Measurements from ENCODE around the gene RASSF5.

RASSF5 gene

DNA sequence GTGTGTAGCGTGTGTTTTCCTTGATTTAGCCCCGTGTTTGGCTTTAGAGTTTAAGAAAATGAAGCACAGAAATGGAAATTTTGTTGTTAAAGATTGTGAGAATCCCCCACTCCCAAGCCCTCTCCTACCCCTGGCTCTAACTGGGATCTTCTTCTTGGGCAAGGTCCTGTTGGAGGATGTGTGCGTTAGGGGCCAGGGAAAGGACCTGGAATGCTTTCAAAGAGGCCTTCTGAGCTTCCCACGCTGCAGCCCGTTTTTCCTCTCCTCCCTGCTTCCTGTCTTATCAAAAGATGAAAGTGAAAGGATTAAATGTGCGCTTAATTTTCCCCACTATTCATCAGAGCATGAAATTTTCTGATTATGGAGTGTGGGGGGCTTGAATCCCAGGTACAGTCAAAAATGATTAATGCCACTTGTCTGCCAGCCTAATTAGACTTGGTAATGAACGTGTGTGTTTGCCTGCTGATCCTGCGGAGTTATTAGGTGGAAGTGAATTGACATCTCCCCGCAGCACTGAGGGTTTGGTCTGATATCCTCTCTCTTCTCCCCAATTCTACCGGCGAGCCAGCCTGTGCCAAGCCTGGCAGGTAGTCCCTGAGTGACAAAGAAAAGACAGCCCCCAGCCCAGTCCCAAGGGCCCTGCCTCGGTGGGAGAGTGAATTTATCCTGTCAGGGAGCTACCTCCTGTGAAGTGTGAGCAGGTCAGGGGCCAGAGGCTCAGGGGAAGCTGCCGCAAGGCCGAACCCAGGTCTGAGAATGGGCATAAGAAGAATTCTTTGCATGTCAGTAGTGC is 4.9 kb downstream of the RASSF5 start:
- FAIRE-seq (no peak), DNase-seq (ENCODE audit: insufficient read length, low spot score) (no peak)

- FAIRE-seq: no peak
- DNase-seq (ENCODE audit: insufficient read length, low spot score): no peak
These were observed 5.5 kb downstream of the RASSF5 start for GRCh38 chr1:206512851-206513180.

GRCh38 chr1:206513312-206514111 is 6.2 kb downstream of the RASSF5 start:
- FAIRE-seq (no peak), DNase-seq (ENCODE audit: insufficient read length, low spot score) (no peak)

- FAIRE-seq (no peak), DNase-seq (ENCODE audit: insufficient read length, low spot score) (no peak)
These were observed 7.6 kb downstream of the RASSF5 start for GRCh38 chr1:206514813-206515387.

GRCh38 chr1:206516728-206516990 is 9.3 kb downstream of the RASSF5 start:
- DNase-seq (ENCODE audit: insufficient read length, low spot score) (no peak), FAIRE-seq (no peak)

- DNase-seq (ENCODE audit: insufficient read length, low spot score) (no peak), FAIRE-seq (no peak)
These were observed 10.5 kb downstream of the RASSF5 start for GRCh38 chr1:206517784-206518183.

GRCh38 chr1:206518206-206518605 is 10.9 kb downstream of the RASSF5 start:
- FAIRE-seq: no peak
- DNase-seq (ENCODE audit: insufficient read length, low spot score): no peak

GRCh38 chr1:206518743-206519142 is 11.4 kb downstream of the RASSF5 start:
- DNase-seq (ENCODE audit: insufficient read length, low spot score) (no peak), FAIRE-seq (no peak)

GRCh38 chr1:206521127-206521526 is 13.8 kb downstream of the RASSF5 start:
- no peak for DNase-seq (ENCODE audit: insufficient read length, low spot score)
- no peak for FAIRE-seq

DNA sequence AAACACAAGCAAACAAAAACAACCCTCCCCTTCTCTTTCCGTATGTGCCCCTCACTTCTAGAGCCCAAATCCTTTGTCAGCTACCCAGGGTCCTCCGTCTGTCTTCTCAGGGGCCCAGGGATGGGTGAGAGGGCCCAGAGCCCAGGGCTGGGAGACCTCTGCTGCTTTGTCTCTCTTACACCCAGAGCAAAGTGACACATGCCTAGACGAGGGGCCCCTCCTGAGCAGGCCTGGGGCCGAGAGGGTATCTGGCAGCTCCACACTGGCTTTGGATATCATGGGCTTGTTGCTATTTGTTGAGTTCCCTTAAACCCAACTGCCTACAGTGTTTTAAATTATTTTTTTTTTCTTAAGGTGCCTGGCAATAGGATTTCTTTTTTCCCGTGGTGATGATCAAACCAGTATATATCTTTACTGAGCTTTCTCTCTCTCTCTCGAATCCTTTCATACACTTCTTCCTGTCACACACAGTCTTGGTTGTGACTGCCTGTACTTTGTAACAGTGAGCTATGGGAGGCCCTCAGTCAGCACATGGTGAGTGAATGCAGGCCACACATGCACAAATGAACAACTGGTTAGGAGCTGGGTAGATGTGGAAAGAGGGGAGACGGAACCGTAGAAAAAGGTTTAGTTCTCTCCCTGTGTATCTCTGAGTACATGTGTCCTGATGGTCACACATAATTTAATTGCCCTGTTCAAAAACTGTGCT is 14.5 kb downstream of the RASSF5 start:
- no peak for DNase-seq (ENCODE audit: insufficient read length, low spot score)
- no peak for FAIRE-seq

DNA sequence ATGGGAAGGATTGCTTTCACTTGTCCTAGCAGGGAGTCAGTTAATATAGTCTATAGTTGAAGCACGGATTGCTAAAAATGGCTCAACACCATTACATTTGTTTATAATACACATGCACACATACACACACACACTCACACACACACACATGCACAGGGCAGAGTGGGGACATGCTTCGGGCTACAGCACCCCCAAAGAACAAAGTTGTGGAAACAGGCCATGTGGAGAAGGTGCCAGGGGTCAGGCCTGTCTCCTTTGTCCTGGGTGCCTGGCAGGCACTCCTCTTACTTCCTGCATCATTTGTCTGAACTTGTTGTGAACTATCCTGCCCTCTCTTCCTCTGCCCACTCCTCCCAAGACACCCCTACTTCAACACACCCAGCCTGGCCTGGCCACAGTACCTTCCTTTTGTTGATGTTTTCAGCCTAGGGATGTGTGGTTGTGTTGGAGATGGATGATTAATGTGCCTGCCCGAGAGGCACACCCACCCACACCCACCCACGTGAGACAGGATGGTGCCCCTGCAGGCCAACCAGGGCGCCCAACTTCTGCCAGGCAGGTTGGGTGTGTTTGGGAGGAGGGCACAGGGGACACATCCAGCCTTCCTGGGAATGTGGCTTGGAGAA is 17.5 kb downstream of the RASSF5 start:
- no peak for FAIRE-seq

GRCh38 chr1:206526064-206526911 is 19.0 kb downstream of the RASSF5 start:
- FAIRE-seq: no peak
- no peak for DNase-seq (ENCODE audit: insufficient read length, low spot score)

More for the DNA sequence above, 17.5 kb downstream of the RASSF5 start:
- DNase-seq (ENCODE audit: insufficient read length, low spot score): no peak

DNA sequence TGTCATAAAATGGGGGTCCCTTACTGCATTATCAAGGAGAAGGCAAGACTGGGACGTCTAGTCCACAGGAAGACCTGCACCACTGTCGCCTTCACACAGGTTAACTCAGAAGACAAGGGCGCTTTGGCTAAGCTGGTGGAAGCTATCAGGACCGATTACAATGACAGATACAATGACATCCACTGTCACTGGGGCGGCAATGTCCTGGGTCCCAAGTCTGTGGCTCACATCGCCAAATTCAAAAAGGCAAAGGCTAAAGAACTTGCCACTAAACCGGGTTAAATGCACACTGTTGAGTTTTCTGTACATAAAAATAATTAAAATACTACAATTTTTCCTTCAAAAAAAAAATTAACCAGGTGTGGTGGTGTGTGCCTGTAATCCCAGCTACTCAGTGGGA is 22.1 kb downstream of the RASSF5 start:
- FAIRE-seq (no peak), DNase-seq (ENCODE audit: insufficient read length, low spot score) (no peak)

- FAIRE-seq (no peak), DNase-seq (ENCODE audit: insufficient read length, low spot score) (no peak)
These were observed 25.0 kb downstream of the RASSF5 start for GRCh38 chr1:206532368-206532767.

- FAIRE-seq (no peak), DNase-seq (ENCODE audit: insufficient read length, low spot score) (no peak)
These were observed 27.2 kb downstream of the RASSF5 start for GRCh38 chr1:206534552-206534951.

GRCh38 chr1:206535853-206536188 is 28.5 kb downstream of the RASSF5 start:
- FAIRE-seq (no peak), DNase-seq (ENCODE audit: insufficient read length, low spot score) (no peak)

DNA sequence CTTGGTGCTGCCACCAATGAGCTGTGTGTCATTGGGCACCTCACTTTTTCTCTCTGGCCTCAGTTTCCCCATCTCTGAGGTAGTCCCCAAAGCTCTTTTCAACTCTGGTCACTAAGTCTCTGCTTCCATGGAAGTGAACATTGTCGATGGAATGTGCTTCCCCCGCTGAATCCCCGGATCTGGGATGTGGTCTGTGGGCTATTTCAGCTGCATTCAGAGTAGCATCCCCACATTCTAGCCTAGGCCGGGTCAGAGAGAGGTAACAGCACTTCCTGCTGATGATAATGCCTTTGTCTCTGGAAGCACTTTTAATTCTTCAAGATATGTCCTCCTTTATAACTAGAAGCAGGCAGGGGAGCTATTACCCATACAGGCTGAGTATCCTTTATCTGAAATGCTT is 29.8 kb downstream of the RASSF5 start:
- DNase-seq (ENCODE audit: insufficient read length, low spot score) (no peak), FAIRE-seq (no peak)

GRCh38 chr1:206538086-206538770 is 30.9 kb downstream of the RASSF5 start:
- FAIRE-seq: no peak

GRCh38 chr1:206538901-206539640 is 31.7 kb downstream of the RASSF5 start:
- no peak for FAIRE-seq
- no peak for DNase-seq (ENCODE audit: insufficient read length, low spot score)

More at GRCh38 chr1:206538086-206538770, 30.9 kb downstream of the RASSF5 start:
- no peak for DNase-seq (ENCODE audit: insufficient read length, low spot score)
